Calu3 (cell line): Measurements from ENCODE around the gene PLEKHA6. TPM values are rescaled to one million over a fixed set of nuclear protein-coding genes. Genes with fewer than 3 reads are reported as not detected.

Experiments used
- BruUV-seq: library from RNA; stranded (reverse); fragments of 400-500 nt; replicated peaks from 2 replicates; lab custom pipeline; 2021; lab: Mats Ljungman, UMichigan
- CTCF ChIA-PET: fragments of 300-600 bp; sonication (Branson Sonifier 250); formaldehyde crosslinking; loops from one replicate; lab custom pipeline; 2022; ENCODE audit warnings: antibody characterized with exemption; lab: Charles Lee
- DNase-seq: peaks from one replicate; pipeline ENCODE4 v3.0.0; 2022
- H3K27ac Mint-ChIP-seq: one replicate; pipeline ENCODE4 v1.8.0; 2022; ENCODE audit warnings: mixed read lengths; ENCODE audit not compliant: unreplicated experiment
- H3K27me3 Mint-ChIP-seq: one replicate; pipeline ENCODE4 v1.8.0; 2022; ENCODE audit warnings: mixed read lengths; ENCODE audit not compliant: unreplicated experiment
- H3K36me3 Mint-ChIP-seq: one replicate; pipeline ENCODE4 v1.8.0; 2022; ENCODE audit warnings: mild to moderate bottlenecking, moderate library complexity, mixed read lengths; ENCODE audit not compliant: insufficient read depth, unreplicated experiment
- H3K4me1 Mint-ChIP-seq: one replicate; pipeline ENCODE4 v1.8.0; 2022; ENCODE audit warnings: mild to moderate bottlenecking, low read depth, mixed read lengths; ENCODE audit not compliant: unreplicated experiment
- H3K4me3 Mint-ChIP-seq: one replicate; pipeline ENCODE4 v1.8.0; 2022; ENCODE audit warnings: mild to moderate bottlenecking, low read depth, moderate library complexity, mixed read lengths; ENCODE audit not compliant: unreplicated experiment
- H3K9me3 Mint-ChIP-seq: one replicate; pipeline ENCODE4 v1.8.0; 2022; ENCODE audit warnings: low read depth, mixed read lengths; ENCODE audit not compliant: unreplicated experiment
- CTCF ChIP-seq: fragments of 200-600 bp; IDR thresholded peaks from one replicate; pipeline ENCODE4 v1.8.0; 2022; ENCODE audit warnings: antibody characterized with exemption; ENCODE audit not compliant: unreplicated experiment
- intact Hi-C: fragments of 100-400 bp; cut with micrococcal nuclease; formaldehyde crosslinking; loops from one replicate; pipeline ENCODE4 v1.10.0; 2022; ENCODE audit not compliant: unreplicated experiment
- total RNA-seq: library from RNA; stranded (reverse); gene quantifications from 2 replicates; pipeline ENCODE4 v1.2.3, GENCODE V29; 2022

Gene PLEKHA6
- total RNA-seq, 1 experiment from 2014 or later, result 101 TPM

GRCh38 chr1:204181116-204181515, 178.6 kb downstream of the PLEKHA6 start:
- intact Hi-C loops, result no loop called here
- TF ChIP-seq CTCF, result no peak
- H3K9me3 Mint-ChIP-seq, result no peaks in the 10 kb centered on the region
- no peaks in the 10 kb centered on the region for H3K36me3 Mint-ChIP-seq
- DNase-seq, result no peak
- BruUV-seq, result no TSS peak
- CTCF ChIA-PET, result no interaction called here
- no peak overlapping the region for H3K4me3 Mint-ChIP-seq
- H3K27ac Mint-ChIP-seq, result no peak overlapping the region
- no peaks in the 10 kb centered on the region for H3K27me3 Mint-ChIP-seq
- no peaks in the 10 kb centered on the region for H3K4me1 Mint-ChIP-seq

- CTCF ChIA-PET, result interaction anchor here (0.6 kb wide), 1 partner anchor 53 kb away, joined by 3 read pairs; no protein-coding TSS in a partner anchor
- intact Hi-C loops, result no loop called here
- H3K27me3 Mint-ChIP-seq, result no peaks in the 10 kb centered on the region
- no peaks in the 10 kb centered on the region for H3K4me1 Mint-ChIP-seq
- H3K4me3 Mint-ChIP-seq, result no peak overlapping the region
- no peaks in the 10 kb centered on the region for H3K9me3 Mint-ChIP-seq
- no peak for TF ChIP-seq CTCF
- BruUV-seq, result no TSS peak
- DNase-seq, result no peak
- H3K36me3 Mint-ChIP-seq, result no peaks in the 10 kb centered on the region
- no peak overlapping the region for H3K27ac Mint-ChIP-seq
Measured at GRCh38 chr1:204180133-204180532, 179.6 kb downstream of the PLEKHA6 start.

GRCh38 chr1:204178487-204179281, 181.0 kb downstream of the PLEKHA6 start:
- Mint-ChIP-seq H3K27me3 (no peaks in the 10 kb centered on the region), H3K36me3 (no peaks in the 10 kb centered on the region), H3K4me3 (no peak overlapping the region), H3K9me3 (no peaks in the 10 kb centered on the region), H3K4me1 (no peaks in the 10 kb centered on the region), H3K27ac (no peak overlapping the region)
- BruUV-seq, result no TSS peak
- CTCF ChIA-PET, result interaction anchor here (1.1 kb wide), 1 partner anchor 16 kb away, joined by 3 read pairs; no protein-coding TSS in a partner anchor
- intact Hi-C loops, result no loop called here
- DNase-seq, result no peak
- TF ChIP-seq CTCF, result no peak

- no peak for TF ChIP-seq CTCF
- Mint-ChIP-seq H3K27me3 (no peaks in the 10 kb centered on the region), H3K27ac (no peak overlapping the region), H3K36me3 (no peaks in the 10 kb centered on the region), H3K4me1 (no peaks in the 10 kb centered on the region), H3K9me3 (no peaks in the 10 kb centered on the region), H3K4me3 (no peak overlapping the region)
- no TSS peak for BruUV-seq
- CTCF ChIA-PET, result interaction anchor here (0.7 kb wide), 1 partner anchor 320 kb away, joined by 4 read pairs; no protein-coding TSS in a partner anchor
- intact Hi-C loops, result no loop called here
- no peak for DNase-seq
Measured at GRCh38 chr1:204177133-204177532, 182.6 kb downstream of the PLEKHA6 start.
